Skin of body (tissue), 2 donors: Measurements from ENCODE around the gene MAP3K13. TPM values are rescaled to one million over a fixed set of nuclear protein-coding genes. Genes with fewer than 3 reads are reported as not detected.
"Not testable (repeated sequence)": the region's sequence is repeated elsewhere in the genome, so short reads cannot be mapped to it uniquely, and the experiment has no call there.

Experiments used
- DNase-seq: peaks from one replicate; lab custom pipeline; 2025; lab: John Stamatoyannopoulos, UW
- total RNA-seq: library from RNA; depleted of rRNA; stranded (reverse); fragments of >200 nt; gene quantifications from one replicate; pipeline ENCODE4 v1.2.3, GENCODE V29; 2014

MAP3K13 gene
- total RNA-seq, 1 donor from 2014 or later, result 18.9 TPM

DNA sequence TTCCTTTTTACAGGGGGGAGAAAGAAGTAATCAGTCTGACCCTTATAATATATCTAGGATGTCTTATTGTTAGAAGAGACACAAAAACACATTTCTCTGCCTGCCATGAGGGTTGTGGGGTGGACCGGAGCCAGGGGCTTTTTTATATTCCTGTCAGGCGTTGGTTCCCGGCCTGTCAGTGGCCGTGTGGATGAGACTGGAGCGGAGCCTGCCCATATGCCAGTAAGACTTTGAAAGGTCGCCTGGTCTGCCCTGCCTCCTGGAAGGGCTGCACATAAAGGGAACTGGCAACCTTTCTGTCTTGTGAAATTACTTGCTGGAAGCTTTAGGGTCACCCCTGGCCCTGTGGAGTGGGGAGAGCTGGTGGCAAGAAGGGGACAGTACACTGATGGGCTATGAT is 34.7 kb downstream of the MAP3K13 start:
- DNase-seq, result no peak

DNA sequence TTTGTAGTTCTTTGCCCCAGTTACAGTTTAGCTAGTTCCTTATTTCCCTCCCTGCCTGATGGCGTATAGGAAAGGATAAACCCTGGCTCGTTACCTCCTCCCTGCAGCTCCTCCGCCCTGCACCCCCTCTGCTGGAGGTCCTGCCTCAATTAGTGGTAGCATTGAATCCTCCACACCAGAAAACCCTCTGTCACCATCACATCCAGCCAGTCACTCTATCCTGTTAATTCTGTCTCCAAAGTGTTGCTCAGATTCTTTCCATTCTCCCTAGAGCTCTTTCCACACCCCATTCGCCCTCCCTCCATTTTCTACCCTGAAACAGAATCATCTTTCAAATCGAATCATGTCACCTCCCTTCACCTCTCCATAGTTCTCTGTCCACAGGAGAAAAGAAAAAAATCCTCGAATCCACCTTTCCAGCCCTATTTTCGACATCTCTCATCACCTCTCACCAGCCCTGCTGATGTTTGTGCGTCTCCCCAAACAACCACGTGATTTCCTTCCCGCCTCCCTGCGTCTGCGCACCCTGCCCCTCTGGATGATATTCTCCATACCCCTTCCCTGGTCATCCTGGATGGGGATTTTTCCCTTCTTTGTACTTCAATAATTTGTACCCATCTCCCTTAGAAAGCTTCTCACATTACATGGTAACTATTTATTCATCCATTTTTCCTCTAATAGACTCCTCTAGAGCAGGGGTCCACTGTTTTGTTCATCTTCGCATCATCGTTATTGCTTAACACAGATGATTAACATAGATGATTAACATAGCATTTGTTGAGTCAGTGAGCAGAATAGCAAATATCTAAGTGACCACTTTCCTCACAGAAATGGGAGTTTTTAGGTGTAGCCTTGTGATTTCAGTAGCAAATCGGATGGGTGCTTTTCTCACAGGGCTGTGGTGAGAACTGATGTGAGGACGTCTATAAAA is 37.1 kb downstream of the MAP3K13 start:
- DNase-seq, result no peak

DNA sequence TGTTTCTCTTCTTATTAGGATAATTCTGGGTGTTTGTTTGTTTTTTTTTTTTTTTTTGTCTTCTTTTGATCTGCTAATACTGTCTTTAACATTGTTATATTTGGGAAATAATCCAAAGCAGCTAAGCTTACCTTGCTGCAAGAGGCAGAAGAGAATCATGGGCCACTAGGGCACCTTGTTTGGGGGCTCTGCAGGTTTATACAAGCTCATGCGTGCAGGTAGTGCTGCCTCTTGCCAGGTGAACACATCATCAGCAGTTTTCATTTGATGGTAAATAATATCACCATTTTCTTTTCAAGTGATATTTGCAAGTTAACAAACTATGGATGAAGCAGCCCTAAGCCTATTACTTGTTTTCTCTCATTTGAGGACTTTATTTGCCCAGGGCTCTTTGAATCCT is 37.9 kb downstream of the MAP3K13 start:
- DNase-seq, result no peak

DNA sequence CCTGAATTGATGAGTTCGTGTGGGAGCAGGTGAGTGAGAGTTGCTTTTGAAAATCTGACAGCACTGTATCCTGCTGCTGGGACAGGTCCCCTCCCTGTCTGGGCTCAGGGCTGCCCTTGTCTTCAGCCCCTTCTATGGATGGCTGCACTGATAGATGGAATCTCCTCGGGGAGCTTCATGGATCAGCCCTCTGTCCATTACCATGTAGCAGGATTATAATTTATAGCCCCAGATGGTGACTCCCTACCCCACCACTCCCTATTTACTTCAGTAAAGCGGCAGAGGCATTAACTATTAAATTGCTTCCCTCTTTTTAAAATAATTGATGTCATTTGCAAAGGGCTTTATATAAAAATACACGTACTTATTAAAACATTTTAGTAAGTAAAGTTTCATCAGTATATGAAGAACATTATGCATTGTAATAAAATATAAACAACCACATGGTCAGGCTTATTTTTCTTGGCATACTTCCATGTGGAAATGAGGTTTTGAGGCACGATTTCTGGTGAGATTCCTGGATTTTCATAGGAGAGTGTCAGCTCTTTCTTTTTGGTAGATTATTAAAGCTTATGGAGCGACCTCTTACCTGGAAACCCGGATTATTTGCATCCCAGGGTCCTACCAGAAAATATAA is 38.5 kb downstream of the MAP3K13 start:
- DNase-seq, result no peak

DNA sequence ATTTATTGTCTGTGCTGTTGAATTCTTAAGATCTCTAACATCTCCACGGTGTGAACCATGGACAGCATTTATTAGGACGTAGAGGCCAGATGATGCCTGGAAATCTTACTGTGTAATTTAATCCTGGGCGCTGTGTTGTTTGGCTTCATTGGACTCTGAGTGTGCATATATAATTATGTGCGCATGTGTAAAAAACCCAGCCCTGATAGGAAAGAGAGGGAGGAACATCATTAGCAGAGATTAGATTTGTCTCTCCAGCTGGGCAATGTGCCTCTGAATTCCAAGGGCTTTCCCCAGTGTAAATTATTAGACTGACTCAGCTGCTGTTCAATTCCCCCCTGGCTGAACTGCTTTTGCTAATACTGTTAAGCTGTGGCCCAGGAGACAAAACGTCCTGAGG is 39.6 kb downstream of the MAP3K13 start:
- peak; percentile 7 for DNase-seq

DNA sequence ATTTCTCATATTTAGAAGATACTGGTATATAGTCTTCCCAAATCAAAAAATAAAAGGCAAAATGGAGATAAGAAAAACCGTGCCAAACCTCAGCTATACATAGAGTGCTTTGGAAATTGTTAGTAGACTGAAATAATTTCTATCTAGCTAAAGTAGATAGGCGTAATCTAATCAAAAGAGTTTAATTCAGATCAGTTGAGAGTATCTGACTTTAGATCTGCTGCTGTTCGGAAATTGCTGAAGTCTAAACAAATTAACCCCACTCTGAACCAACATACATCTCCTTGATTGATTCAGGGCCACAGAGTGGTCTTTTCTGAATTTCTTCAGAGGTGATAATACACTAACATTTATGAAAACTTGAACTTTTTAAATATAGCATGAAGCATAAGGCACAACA is 40.1 kb downstream of the MAP3K13 start:
- no peak for DNase-seq

DNA sequence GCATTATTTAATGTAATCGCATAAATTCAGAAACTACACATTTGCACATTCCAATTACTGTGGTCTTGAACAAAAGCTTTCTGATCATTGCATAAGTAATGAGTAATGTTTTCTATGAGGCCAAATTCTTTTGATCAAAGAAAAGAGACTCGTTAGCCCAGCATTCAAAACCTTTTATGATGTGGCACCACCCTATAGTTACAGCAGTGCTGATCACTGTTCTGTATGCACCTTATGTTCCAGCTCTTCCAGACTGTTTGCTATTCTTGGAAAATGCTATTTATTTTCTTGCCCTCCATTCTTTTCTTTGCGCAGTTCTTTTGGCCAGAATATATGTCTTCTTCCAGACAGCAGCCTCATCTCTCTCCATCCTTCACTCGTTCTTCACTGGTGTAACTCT is 42.3 kb downstream of the MAP3K13 start:
- no peak for DNase-seq

DNA sequence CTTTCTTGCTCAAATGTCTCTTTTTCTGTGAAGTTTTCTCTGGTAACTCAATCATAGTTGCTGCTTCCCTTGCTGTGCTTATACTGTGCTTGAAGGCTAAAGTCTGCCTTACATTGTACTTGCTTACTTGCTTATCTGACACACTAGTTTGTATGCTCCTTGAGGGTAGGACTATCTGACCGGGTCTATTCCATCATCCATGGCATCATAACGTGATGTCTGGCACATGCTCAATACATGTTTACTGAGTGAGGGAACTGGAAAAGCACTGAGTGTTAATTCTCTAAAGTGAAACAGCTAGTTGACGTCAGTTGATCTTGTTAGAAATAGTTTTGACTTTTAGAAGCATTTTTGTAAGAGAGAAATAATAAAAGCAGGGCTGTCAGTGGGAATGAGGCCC is 42.7 kb downstream of the MAP3K13 start:
- DNase-seq, result no peak

DNA sequence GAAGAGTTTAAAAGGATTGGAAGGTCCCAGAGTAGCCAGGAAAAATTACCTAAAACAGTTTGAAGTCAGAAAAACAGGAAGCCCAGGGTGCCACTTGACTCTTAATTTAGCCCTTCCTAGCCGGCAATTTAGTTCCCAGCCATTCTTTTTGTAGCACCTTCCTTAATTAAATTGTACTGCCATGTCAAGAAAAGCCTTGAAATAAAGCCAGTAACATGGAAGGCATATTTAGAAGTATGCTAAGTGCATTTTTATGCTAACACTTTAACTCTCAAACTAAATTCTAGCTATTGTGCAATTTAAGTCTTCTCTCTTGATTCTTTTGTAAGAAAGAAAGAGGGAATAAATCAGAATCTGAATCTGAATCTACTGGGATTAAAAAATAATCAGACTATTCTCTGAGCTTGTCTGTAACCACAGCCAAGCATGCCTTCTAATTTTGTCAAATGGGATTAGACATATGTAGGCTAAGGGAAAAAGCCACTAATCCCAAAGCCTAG is 43.2 kb downstream of the MAP3K13 start:
- no peak for DNase-seq

DNA sequence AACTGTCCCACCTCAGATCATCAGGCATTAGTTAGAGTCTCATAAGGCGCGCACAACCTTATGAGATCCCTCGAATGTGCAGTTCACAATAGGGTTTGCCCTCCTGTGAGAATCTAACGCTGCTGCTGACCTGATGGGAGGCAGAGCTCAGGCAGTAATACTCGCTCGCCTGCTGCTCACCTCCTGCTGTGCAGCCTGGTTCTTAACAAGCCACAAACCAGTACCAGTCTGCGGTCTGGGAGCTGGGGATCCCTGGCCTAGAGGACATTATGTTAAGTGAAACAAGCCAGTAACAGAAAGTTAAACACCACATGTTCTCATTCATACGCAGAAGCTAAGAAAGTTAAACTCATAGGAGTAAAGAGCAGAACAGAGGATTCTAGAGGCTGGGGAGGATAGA is 47.0 kb downstream of the MAP3K13 start:
- no peak for DNase-seq

DNA sequence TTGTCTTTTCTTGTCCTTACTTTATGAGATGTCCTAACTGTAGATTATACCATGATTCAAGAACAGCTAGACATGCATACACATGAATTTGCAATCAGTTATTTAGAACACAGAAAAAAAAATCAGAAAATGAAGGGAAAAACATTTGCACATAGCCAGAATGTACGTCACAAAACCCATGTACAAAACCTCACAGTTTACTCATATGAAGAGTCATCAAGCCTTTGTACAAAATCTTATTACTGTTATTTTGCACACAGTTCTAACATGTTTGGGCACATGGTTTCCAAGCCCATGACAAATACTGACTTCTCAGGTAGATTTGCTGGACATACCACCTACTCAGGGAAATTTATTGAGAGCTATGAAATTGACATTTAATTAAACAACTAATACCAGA is 48.2 kb downstream of the MAP3K13 start:
- no peak for DNase-seq

DNA sequence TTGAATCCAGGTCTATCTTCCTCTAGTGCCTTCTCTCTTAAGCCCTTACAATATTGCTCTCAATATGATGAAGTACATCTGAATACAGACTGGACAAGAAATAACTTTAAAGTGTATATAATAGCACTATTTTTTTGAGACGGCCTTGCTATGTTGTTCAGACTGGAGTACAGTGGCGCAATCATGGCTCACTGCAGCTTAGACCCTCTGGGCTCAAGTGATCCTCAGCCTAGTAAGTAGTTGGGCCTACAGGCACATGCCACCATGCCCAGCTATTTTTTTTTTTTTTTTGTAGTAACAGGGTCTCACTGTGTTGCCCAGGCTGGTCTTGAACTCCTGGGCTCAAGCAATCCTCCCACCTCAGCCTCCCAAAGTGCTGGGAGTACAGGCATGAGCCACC is 53.6 kb downstream of the MAP3K13 start:
- DNase-seq, result no peak

DNA sequence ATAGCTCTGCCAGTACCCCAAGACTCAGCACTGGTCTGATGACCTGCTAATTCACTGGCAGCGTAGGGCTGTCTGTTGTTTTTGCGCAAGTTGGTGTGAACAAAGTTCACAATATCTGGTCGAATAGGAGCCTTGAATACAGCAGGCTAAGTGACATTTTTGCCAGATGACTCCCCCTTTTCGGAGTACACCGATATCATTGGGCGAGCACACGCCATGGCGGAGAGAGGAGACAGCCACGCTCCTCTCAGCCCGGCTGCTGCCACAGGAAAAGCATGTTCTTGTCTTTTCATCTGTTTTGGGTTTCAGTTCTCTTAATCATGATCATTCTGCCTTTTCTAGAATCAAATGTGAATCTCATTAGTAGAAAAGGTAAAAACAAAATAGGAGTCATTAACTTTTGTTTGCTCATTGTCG is 55.6 kb downstream of the MAP3K13 start:
- not testable (repeated sequence) for DNase-seq

DNA sequence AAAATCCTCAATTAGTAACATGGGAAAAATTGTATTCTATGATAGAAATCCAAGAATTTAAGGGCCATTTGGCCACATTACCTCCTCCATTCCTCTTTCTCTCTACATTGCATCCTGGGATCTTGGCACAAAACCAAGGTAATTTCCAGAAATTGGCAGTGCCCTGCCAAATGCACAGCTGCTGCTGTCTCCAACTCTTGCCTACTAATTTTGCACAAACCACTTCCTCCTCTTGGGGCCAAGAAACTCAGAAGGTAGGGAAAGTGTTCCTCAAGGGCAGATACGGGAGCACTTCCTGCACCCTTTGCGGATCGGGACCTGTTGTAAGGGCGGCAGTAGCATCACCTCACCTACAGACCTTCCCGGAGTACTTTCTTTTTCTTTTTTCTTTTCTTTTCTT is 57.8 kb downstream of the MAP3K13 start:
- DNase-seq, result no peak

DNA sequence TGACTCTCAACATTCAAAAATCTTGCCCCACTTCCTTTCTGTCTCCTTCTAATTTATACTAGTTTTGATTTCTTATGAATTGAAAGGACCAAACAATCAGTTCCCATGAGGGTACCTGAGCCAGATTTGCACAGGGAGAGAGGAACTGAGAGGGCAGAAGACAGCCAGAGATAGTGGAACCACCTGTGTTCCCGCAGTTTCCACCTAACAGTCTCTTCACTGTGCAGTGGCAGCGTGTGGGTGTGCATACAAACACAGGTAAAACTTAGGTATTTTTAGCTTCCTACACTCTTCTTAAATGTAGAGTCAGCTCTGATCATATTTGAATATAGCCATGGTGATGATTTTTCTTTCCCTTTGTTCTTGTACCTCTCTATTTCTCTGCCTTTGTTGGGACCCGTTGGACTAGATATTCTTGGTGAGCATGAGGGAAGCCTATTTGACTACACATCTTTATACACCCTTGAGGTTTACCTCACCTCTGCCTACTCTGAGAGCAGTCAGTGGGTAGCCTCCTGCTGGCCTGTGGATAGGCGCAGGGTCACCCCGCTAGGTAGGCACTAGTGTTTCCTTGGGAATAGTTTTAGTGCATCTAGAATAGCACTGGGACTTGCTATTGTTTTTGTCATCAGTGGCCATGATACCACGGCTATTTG is 58.8 kb downstream of the MAP3K13 start:
- no peak for DNase-seq

DNA sequence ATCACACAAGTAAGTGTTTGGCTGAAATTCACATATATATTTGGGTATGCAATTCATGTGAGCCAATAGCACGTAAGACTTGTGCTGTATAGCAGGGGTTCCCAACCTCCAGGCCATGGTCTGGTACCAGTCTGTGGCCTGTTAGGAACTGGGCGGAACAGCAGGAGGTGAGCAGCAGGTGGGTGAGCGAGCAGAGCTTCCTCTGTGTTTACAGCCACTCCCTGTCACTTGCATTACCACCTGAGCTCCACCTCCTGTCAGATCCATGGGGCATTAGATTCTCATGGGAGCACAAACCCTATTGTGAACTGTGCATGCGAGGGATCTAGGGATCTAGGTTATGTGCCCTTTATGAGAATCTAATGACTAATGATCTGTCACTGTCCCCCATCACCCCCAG is 59.7 kb downstream of the MAP3K13 start:
- DNase-seq, result no peak

DNA sequence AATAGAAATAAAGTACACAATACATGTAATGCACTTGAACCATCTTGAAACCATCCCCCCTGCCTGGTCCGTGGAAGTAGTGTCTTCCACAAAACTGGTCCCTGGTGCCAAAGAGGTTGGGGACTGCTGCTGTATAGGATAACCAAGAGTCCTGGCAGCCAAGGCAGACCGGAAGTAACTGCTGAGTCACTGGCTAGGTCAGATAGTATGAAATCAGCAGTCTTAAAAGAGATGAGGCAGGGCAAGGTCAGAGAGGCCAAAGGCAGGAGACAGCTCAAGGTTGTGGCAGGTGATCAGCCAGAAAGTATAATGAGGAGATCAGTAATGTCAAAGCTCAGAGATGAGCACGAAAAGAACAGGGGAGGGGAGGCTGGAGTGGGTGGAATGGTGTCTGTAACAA is 60.2 kb downstream of the MAP3K13 start:
- no peak for DNase-seq

DNA sequence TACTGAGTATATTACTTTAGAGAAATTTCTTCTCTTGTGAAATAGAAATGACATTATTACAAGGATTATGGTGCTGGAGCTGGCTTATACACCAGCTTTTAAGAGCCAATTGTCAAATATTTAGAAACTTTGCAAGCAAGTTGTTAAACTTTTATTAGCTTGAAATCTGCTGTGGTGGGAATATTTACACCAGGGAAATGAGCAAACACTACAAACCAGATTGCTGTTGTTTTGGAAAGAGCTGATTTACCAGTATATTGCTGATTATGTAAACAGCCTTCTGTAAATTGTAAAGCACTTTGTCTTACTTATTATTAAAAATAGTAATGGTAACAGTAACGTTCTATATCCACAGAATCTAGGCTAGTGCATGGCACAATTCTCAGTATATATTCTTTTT is 61.5 kb downstream of the MAP3K13 start:
- no peak for DNase-seq

DNA sequence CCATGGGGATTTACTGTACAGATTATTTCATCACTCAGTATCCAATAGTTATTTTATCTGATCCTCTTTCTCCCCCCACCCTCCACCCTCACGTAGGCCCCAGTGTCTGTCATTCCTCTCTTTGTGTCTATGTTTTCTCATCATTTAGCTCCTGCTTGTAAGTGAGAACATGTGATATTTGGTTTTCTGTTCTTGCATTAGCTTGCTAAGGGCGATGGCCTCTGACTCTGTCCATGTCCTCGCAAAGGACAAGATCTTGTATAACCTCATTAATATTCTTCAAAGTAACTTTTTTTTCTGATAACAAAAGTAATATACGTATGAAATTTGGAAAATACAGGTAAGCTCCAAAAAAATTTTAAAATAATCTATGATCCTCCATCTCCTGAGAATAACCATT is 67.4 kb downstream of the MAP3K13 start:
- no peak for DNase-seq

DNA sequence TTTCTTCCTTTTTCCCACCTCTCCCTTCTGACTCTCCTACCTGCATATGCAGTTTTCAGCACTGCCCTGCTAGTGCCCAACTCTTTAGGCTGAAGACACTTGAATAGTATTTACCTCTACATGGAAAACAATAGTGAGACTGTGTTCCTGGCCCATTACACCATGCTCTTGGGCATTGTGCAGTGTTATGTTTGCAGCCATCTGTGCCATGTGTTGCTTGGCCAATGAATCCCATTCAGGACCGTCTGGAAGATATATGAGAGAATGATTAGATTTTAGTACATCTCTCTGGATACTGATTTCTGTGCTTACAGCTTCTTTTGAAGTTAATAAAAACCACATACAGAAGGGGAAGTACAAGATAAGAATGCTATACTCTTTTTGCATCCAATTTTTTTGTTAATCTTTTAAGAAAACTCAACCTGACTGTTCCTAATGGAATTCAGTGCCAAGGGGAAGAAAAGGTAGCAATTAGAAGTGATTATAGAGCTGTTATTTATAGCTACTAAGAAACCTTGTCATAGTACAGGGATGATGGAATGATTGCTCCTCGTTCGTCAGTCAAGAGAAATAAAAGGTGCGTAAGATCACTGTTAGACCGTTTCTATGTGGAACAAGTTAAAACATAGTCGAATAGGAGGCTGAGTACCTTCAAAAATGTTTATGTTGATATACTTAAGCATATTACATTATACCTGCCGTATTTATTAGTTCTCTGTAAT is 77.0 kb downstream of the MAP3K13 start:
- no peak for DNase-seq

DNA sequence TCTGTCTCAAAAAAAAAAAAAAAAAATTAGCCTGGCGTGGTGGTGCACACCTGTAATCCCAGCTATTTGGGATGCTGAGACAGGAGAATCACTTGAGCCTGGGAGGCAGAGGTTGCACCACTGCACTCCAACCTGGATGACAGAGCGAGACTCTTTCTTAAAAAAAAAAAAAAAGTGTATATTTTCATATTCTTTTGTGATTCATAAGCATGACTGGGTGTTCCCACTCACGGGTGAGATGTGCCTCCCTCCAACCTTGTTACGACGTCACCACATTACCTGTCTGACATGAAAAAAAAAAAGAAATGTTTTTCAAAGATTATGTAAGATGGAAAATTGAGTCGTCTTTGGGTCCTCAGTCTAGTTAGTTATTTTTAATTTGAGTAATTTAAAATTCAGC is 79.1 kb downstream of the MAP3K13 start:
- DNase-seq, result no peak

DNA sequence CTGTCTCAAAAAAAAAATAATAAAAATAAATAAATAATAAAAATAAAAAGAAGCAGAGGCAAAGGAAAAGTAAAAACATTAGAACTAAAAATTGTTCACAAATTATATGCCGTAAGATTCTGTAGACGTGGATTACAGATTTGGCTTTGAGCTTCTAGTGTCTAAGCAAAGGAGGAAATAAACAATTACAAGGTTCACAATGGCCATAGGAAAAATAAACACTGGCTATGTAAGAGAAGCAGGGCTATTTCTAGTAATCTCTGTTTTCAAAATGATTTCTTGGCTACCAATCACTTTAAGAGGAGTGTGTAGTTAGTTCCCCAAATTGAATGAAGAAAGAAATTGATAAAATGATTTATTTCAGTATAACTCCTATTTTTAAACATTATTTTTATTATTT is 81.4 kb downstream of the MAP3K13 start:
- no peak for DNase-seq
